BLaER1 (cell line): ENCODE measurements around the gene SLC48A1.
"Not testable (repeated sequence)": the region's sequence is repeated elsewhere in the genome, so short reads cannot be mapped to it uniquely, and the experiment has no call there.

Experiments used
- H3K27ac ChIP-seq: shearing (Covaris generic); formaldehyde crosslinking; 2 replicates; pipeline ENCODE4 v1.8.1; 2022
- H3K27me3 ChIP-seq: shearing (Covaris generic); formaldehyde crosslinking; 2 replicates; pipeline ENCODE4 v1.8.1; 2022
- H3K36me3 ChIP-seq: shearing (Covaris generic); formaldehyde crosslinking; 2 replicates; pipeline ENCODE4 v1.8.1; 2022
- H3K4me1 ChIP-seq: shearing (Covaris generic); formaldehyde crosslinking; 2 replicates; pipeline ENCODE4 v1.8.1; 2022
- H3K4me2 ChIP-seq: shearing (Covaris generic); formaldehyde crosslinking; 2 replicates; pipeline ENCODE4 v1.8.1; 2022
- H3K4me3 ChIP-seq: shearing (Covaris generic); formaldehyde crosslinking; 2 replicates; pipeline ENCODE4 v1.8.1; 2022
- H3K9ac ChIP-seq: shearing (Covaris generic); formaldehyde crosslinking; 2 replicates; pipeline ENCODE4 v1.8.1; 2022
- H3K9me3 ChIP-seq: shearing (Covaris generic); formaldehyde crosslinking; 2 replicates; pipeline ENCODE4 v1.8.1; 2022
- H4K20me1 ChIP-seq: shearing (Covaris generic); formaldehyde crosslinking; 2 replicates; pipeline ENCODE4 v1.8.1; 2022
- Cebpa-rat ChIP-seq: shearing (Covaris generic); IDR thresholded peaks from 2 replicates; pipeline ENCODE4 v1.8.1; 2022

The SLC48A1 gene

GRCh38 chr12:47808050-47808449 lies 35.0 kb downstream of the SLC48A1 start:
- H3K36me3 ChIP-seq = peaks cover 23% of the 10 kb centered on the region; the same call in 1 of the 2 replicates

GRCh38 chr12:47808574-47809365 lies 35.7 kb downstream of the SLC48A1 start:
- Histone ChIP-seq H3K4me1 (peaks cover 97% of the 10 kb centered on the region), H3K27ac (peak overlapping the region; percentile 98), H3K4me2 (peak overlapping the region; percentile 97), H3K27me3 (no peaks in the 10 kb centered on the region), H3K9me3 (no peaks in the 10 kb centered on the region), H3K4me3 (peak overlapping the region; percentile 65), H3K36me3 (peaks cover 18% of the 10 kb centered on the region; the same call in 1 of the 2 replicates), H3K9ac (peak overlapping the region; percentile 77), H4K20me1 (peaks cover 76% of the 10 kb centered on the region)
- TF ChIP-seq Cebpa-rat = no peak

More at GRCh38 chr12:47808050-47808449, 35.0 kb downstream of the SLC48A1 start:
- H3K4me1 ChIP-seq = peaks cover 98% of the 10 kb centered on the region
- no peak for TF ChIP-seq Cebpa-rat
- peak overlapping the region; percentile 98 for H3K27ac ChIP-seq
- peak overlapping the region; percentile 97 for H3K4me2 ChIP-seq
- peak overlapping the region; percentile 65 for H3K4me3 ChIP-seq
- H3K9me3 ChIP-seq = no peaks in the 10 kb centered on the region
- H4K20me1 ChIP-seq = peaks cover 83% of the 10 kb centered on the region
- peak overlapping the region; percentile 77; the same call in 1 of the 2 replicates for H3K9ac ChIP-seq
- no peaks in the 10 kb centered on the region for H3K27me3 ChIP-seq

- not testable (repeated sequence) for H3K9me3 ChIP-seq, H3K27me3 ChIP-seq
- H3K4me1 ChIP-seq = peaks cover 97% of the 10 kb centered on the region
- H3K36me3 ChIP-seq = peaks cover 14% of the 10 kb centered on the region; the same call in 1 of the 2 replicates
- H3K4me3 ChIP-seq = peak overlapping the region; percentile 65; the same call in 1 of the 2 replicates
- H3K4me2 ChIP-seq = peak overlapping the region; percentile 97
- H4K20me1 ChIP-seq = peaks cover 68% of the 10 kb centered on the region
- H3K27ac ChIP-seq = peak overlapping the region; percentile 98
- H3K9ac ChIP-seq = peak overlapping the region; percentile 77
Measured at GRCh38 chr12:47809518-47809917, 36.5 kb downstream of the SLC48A1 start.

GRCh38 chr12:47811072-47811396 lies 38.0 kb downstream of the SLC48A1 start:
- no peaks in the 10 kb centered on the region for H3K9me3 ChIP-seq
- peaks cover 53% of the 10 kb centered on the region for H4K20me1 ChIP-seq
- H3K4me2 ChIP-seq = peak overlapping the region; percentile 97
- H3K36me3 ChIP-seq = peaks cover 11% of the 10 kb centered on the region; the same call in 1 of the 2 replicates
- peak overlapping the region; percentile 77 for H3K9ac ChIP-seq
- no peak for TF ChIP-seq Cebpa-rat
- peaks cover 97% of the 10 kb centered on the region for H3K4me1 ChIP-seq
- no peaks in the 10 kb centered on the region for H3K27me3 ChIP-seq
- peak overlapping the region; percentile 65 for H3K4me3 ChIP-seq
- H3K27ac ChIP-seq = peak overlapping the region; percentile 98

- H4K20me1 ChIP-seq = peaks cover 46% of the 10 kb centered on the region
- H3K27me3 ChIP-seq = no peaks in the 10 kb centered on the region
- H3K9me3 ChIP-seq = no peaks in the 10 kb centered on the region
- peak overlapping the region; percentile 77 for H3K9ac ChIP-seq
- H3K4me2 ChIP-seq = peak overlapping the region; percentile 97
- peak overlapping the region; percentile 98 for H3K27ac ChIP-seq
- H3K36me3 ChIP-seq = peaks cover 11% of the 10 kb centered on the region; the same call in 1 of the 2 replicates
- peak overlapping the region; percentile 65 for H3K4me3 ChIP-seq
- no peak for TF ChIP-seq Cebpa-rat
- peaks cover 97% of the 10 kb centered on the region for H3K4me1 ChIP-seq
Measured at GRCh38 chr12:47811581-47812484, 38.8 kb downstream of the SLC48A1 start.

- Histone ChIP-seq H3K27ac (peak overlapping the region; percentile 98), H3K36me3 (peaks cover 11% of the 10 kb centered on the region; the same call in 1 of the 2 replicates), H3K4me2 (peak overlapping the region; percentile 97), H3K9me3 (no peaks in the 10 kb centered on the region), H3K27me3 (no peaks in the 10 kb centered on the region), H3K4me1 (peaks cover 97% of the 10 kb centered on the region), H4K20me1 (peaks cover 46% of the 10 kb centered on the region), H3K4me3 (peak overlapping the region; percentile 65), H3K9ac (peak overlapping the region; percentile 77)
- TF ChIP-seq Cebpa-rat = no peak
Measured at GRCh38 chr12:47812797-47813510, 39.9 kb downstream of the SLC48A1 start.

GRCh38 chr12:47813511-47814196 lies 40.6 kb downstream of the SLC48A1 start:
- H3K36me3 ChIP-seq = peaks cover 11% of the 10 kb centered on the region; the same call in 1 of the 2 replicates
- H3K4me1 ChIP-seq = peaks cover 97% of the 10 kb centered on the region
- peaks cover 46% of the 10 kb centered on the region for H4K20me1 ChIP-seq
- peak overlapping the region; percentile 77 for H3K9ac ChIP-seq
- H3K27ac ChIP-seq = peak overlapping the region; percentile 98
- no peaks in the 10 kb centered on the region for H3K9me3 ChIP-seq
- H3K4me2 ChIP-seq = peak overlapping the region; percentile 97
- TF ChIP-seq Cebpa-rat = no peak
- no peaks in the 10 kb centered on the region for H3K27me3 ChIP-seq
- peak overlapping the region; percentile 65 for H3K4me3 ChIP-seq

- no peaks in the 10 kb centered on the region for H3K9me3 ChIP-seq
- no peak for TF ChIP-seq Cebpa-rat
- H3K4me2 ChIP-seq = peak overlapping the region; percentile 97
- H3K36me3 ChIP-seq = peaks cover 11% of the 10 kb centered on the region; the same call in 1 of the 2 replicates
- H3K27ac ChIP-seq = peak overlapping the region; percentile 98
- no peaks in the 10 kb centered on the region for H3K27me3 ChIP-seq
- H3K9ac ChIP-seq = peak overlapping the region; percentile 77
- H3K4me1 ChIP-seq = peaks cover 87% of the 10 kb centered on the region
- peaks cover 42% of the 10 kb centered on the region for H4K20me1 ChIP-seq
- peak overlapping the region; percentile 65 for H3K4me3 ChIP-seq
Measured at GRCh38 chr12:47814539-47815170, 41.6 kb downstream of the SLC48A1 start.
